BJ (cell line): ENCODE data around the gene HSD11B1L. TPM values are rescaled to one million over a fixed set of nuclear protein-coding genes. Genes with fewer than 3 reads are reported as not detected.

Experiments
- CTCF ChIA-PET: fragments of 350-600 bp; formaldehyde crosslinking; extraction: SDS; loops from one replicate; lab custom pipeline; 2021; ENCODE audit warnings: antibody characterized with exemption, inconsistent platforms; lab: Yijun Ruan, JAX
- POLR2A ChIA-PET: fragments of 300-600 bp; sonication (Branson Sonifier 250); formaldehyde crosslinking; extraction: SDS; loops from one replicate; lab custom pipeline; 2021; ENCODE audit warnings: antibody characterized with exemption; lab: Charles Lee
- DNase-seq: peaks from one replicate; pipeline ENCODE4 v3.0.0-alpha.2; 2011; ENCODE audit warnings: low read depth
- H3K27me3 ChIP-seq: 2 replicates; pipeline ENCODE4 v1.6.0; 2011; ENCODE audit warnings: low read length; ENCODE audit not compliant: control insufficient read depth, insufficient read depth
- H3K36me3 ChIP-seq: 2 replicates; pipeline ENCODE4 v1.5.1; 2011; ENCODE audit warnings: low read length; ENCODE audit not compliant: control insufficient read depth, insufficient read depth
- H3K4me3 ChIP-seq: 2 replicates; pipeline ENCODE4 v1.5.1; 2011; ENCODE audit warnings: low read depth, mild to moderate bottlenecking, control low read depth, low read length
- polyA plus RNA-seq: library from polyadenylated mRNA; depleted of rRNA; stranded (reverse); fragments of >200 nt; gene quantifications from 2 replicates; pipeline ENCODE4 v1.2.3, GENCODE V29; 2011
- TF ChIP-seq, protein P1 (sequence below): IDR thresholded peaks from 2 replicates; pipeline ENCODE4 v1.5.1; 2011; ENCODE audit warnings: low read depth, mild to moderate bottlenecking, control low read depth, inconsistent platforms, low read length, moderate library complexity; ENCODE audit not compliant: insufficient read depth

HSD11B1L gene
- polyA plus RNA-seq, 1 experiment, result 5.6 TPM

GRCh38 chr19:5707576-5708575 is 27.0 kb downstream of the HSD11B1L start:
- H3K27me3 ChIP-seq, result no peaks in the 10 kb centered on the region
- ChIA-PET POLR2A (no interaction called here), CTCF (interaction anchor here (0.6 to 0.9 kb wide), 2 partner anchors 11 to 12 kb away, joined by 3 read pairs; partner anchors contain the start of gene LONP1)
- TF ChIP-seq, protein P1, sequence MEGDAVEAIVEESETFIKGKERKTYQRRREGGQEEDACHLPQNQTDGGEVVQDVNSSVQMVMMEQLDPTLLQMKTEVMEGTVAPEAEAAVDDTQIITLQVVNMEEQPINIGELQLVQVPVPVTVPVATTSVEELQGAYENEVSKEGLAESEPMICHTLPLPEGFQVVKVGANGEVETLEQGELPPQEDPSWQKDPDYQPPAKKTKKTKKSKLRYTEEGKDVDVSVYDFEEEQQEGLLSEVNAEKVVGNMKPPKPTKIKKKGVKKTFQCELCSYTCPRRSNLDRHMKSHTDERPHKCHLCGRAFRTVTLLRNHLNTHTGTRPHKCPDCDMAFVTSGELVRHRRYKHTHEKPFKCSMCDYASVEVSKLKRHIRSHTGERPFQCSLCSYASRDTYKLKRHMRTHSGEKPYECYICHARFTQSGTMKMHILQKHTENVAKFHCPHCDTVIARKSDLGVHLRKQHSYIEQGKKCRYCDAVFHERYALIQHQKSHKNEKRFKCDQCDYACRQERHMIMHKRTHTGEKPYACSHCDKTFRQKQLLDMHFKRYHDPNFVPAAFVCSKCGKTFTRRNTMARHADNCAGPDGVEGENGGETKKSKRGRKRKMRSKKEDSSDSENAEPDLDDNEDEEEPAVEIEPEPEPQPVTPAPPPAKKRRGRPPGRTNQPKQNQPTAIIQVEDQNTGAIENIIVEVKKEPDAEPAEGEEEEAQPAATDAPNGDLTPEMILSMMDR, result no peak
- peaks cover 61% of the 10 kb centered on the region for H3K36me3 ChIP-seq
- DNase-seq, result no peak
- no peak overlapping the region for H3K4me3 ChIP-seq

GRCh38 chr19:5711025-5711424 is 30.2 kb downstream of the HSD11B1L start:
- Histone ChIP-seq H3K4me3 (no peak overlapping the region), H3K36me3 (peaks cover 43% of the 10 kb centered on the region), H3K27me3 (no peaks in the 10 kb centered on the region)
- TF ChIP-seq, protein P1, result no peak
- ChIA-PET POLR2A (no interaction called here), CTCF (interaction anchor here (1.2 kb wide), 2 partner anchors 10 to 20 kb away, joined by 3 read pairs; no protein-coding TSS in a partner anchor)
- no peak for DNase-seq

GRCh38 chr19:5711713-5712161 is 30.9 kb downstream of the HSD11B1L start:
- Histone ChIP-seq H3K36me3 (peaks cover 41% of the 10 kb centered on the region), H3K4me3 (no peak overlapping the region), H3K27me3 (no peaks in the 10 kb centered on the region)
- DNase-seq, result no peak
- ChIA-PET CTCF (interaction anchor here (1.2 to 1.6 kb wide), 3 partner anchors 9 to 25 kb away, joined by 3 to 5 read pairs (median 3); no protein-coding TSS in a partner anchor), POLR2A (no interaction called here)
- TF ChIP-seq, protein P1, result no peak

GRCh38 chr19:5713228-5713627 is 32.4 kb downstream of the HSD11B1L start:
- no peak for DNase-seq
- Histone ChIP-seq H3K27me3 (no peaks in the 10 kb centered on the region), H3K4me3 (no peak overlapping the region), H3K36me3 (peaks cover 30% of the 10 kb centered on the region)
- TF ChIP-seq, protein P1, result no peak
- POLR2A ChIA-PET, result no interaction called here
- CTCF ChIA-PET, result interaction anchor here (1.1 to 1.5 kb wide), 3 partner anchors 22 to 81 kb away, joined by 3 to 4 read pairs (median 4); no protein-coding TSS in a partner anchor

DNA sequence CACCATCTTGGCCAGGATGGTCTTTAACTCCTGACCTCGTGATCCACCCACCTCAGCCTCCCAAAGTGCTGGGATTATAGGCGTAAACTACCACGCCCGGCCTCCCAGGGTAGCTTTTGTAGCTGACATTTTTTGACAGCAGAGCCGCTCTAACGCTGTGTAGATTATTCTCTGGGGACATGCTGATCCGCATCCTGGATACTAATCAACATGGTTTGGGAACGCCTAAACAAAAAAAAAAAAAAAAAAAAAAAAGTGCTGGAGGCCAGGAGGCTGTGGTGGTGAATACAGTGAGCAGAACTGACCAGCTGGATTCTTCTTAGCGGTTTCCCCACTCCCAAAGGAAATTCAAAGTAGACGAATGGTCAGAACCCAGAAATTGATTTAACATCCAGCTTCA is 34.0 kb downstream of the HSD11B1L start:
- Histone ChIP-seq H3K27me3 (no peaks in the 10 kb centered on the region), H3K36me3 (peaks cover 27% of the 10 kb centered on the region), H3K4me3 (no peak overlapping the region)
- ChIA-PET POLR2A (no interaction called here), CTCF (interaction anchor here (1.5 kb wide), 1 partner anchor 79 kb away, joined by 4 read pairs; no protein-coding TSS in a partner anchor)
- DNase-seq, result no peak
- TF ChIP-seq, protein P1, result no peak
